ENCODE measurements around the gene ABCA7.
"Not testable (repeated sequence)": the region's sequence is repeated elsewhere in the genome, so short reads cannot be mapped to it uniquely, and the experiment has no call there.

The ABCA7 gene

GRCh38 chr19:1018393-1018792 lies 21.5 kb upstream of the ABCA7 start:
- no peak for DNase-seq

- DNase-seq: no peak
Observed at GRCh38 chr19:1018932-1019615, 20.8 kb upstream of the ABCA7 start.

GRCh38 chr19:1019616-1019961 lies 20.3 kb upstream of the ABCA7 start:
- no peak for DNase-seq

- no peak for DNase-seq
Observed at GRCh38 chr19:1019980-1020867, 19.7 kb upstream of the ABCA7 start.

GRCh38 chr19:1020868-1021425 lies 19.0 kb upstream of the ABCA7 start, which contains the start of gene TMEM259:
TSS of gene TMEM259 (minus strand) at chr19:1021123. CDS start at chr19:1020996, 127 bp downstream.
- DNase-seq: peak; percentile 98

GRCh38 chr19:1023883-1024188 lies 16.1 kb upstream of the ABCA7 start:
- DNase-seq: not testable (repeated sequence)

- not testable (repeated sequence) for DNase-seq
Observed at GRCh38 chr19:1025080-1025479, 14.8 kb upstream of the ABCA7 start.

- no peak for DNase-seq
Observed at GRCh38 chr19:1025960-1026782, 13.7 kb upstream of the ABCA7 start, which contains the start of gene CNN2. TSS of gene CNN2 (plus strand) at chr19:1026608. CDS start at chr19:1026662, 54 bp downstream.

GRCh38 chr19:1026783-1027649 lies 12.9 kb upstream of the ABCA7 start:
- no peak for DNase-seq

- DNase-seq: no peak
Observed at GRCh38 chr19:1027650-1028061, 12.3 kb upstream of the ABCA7 start.

- peak; percentile 31 for DNase-seq
Observed at GRCh38 chr19:1028062-1028926, 11.6 kb upstream of the ABCA7 start.

- no peak for DNase-seq
Observed at GRCh38 chr19:1032264-1032867, 7.5 kb upstream of the ABCA7 start.

GRCh38 chr19:1035998-1036621 lies 3.8 kb upstream of the ABCA7 start:
- DNase-seq: no peak

- DNase-seq: no peak
Observed at GRCh38 chr19:1037621-1038064, 2.3 kb upstream of the ABCA7 start.

GRCh38 chr19:1038978-1039645 lies 795 bp upstream of the ABCA7 start:
- DNase-seq: no peak

GRCh38 chr19:1040476-1041271 lies 767 bp downstream of the ABCA7 start:
- DNase-seq: peak; percentile 94

GRCh38 chr19:1041272-1041834 lies 1.4 kb downstream of the ABCA7 start:
- no peak for DNase-seq

All from NCI-H1436 (cell line).